Endodermal cell (in vitro differentiated cells): ENCODE measurements around the gene TYK2. TPM values are rescaled to one million over a fixed set of nuclear protein-coding genes. Genes with fewer than 3 reads are reported as not detected.

Experiments
- DNase-seq: peaks from one replicate; pipeline ENCODE4 v3.0.0-alpha.2; 2017
- H3K27ac ChIP-seq: 2 replicates; pipeline ENCODE4 v1.5.1; 2013; ENCODE audit warnings: mild to moderate bottlenecking, low read depth, low read length, moderate library complexity
- H3K27me3 ChIP-seq: 2 replicates; pipeline ENCODE4 v1.6.1; 2013; ENCODE audit warnings: mild to moderate bottlenecking, low read length, moderate library complexity; ENCODE audit not compliant: insufficient read depth, control insufficient read depth, poor library complexity, severe bottlenecking
- H3K36me3 ChIP-seq: 2 replicates; pipeline ENCODE4 v1.7.0; 2013; ENCODE audit warnings: mild to moderate bottlenecking, low read length, moderate library complexity; ENCODE audit not compliant: control insufficient read depth, insufficient read depth
- H3K4me1 ChIP-seq: one replicate; pipeline ENCODE4 v1.7.0; 2013; ENCODE audit warnings: low read length; ENCODE audit not compliant: control insufficient read depth, insufficient read depth
- H3K4me3 ChIP-seq: 2 replicates; pipeline ENCODE4 v1.5.1; 2013; ENCODE audit warnings: mild to moderate bottlenecking, low read length, moderate library complexity
- H3K9ac ChIP-seq: 2 replicates; pipeline ENCODE4 v1.6.1; 2013; ENCODE audit warnings: mild to moderate bottlenecking, low read length, moderate library complexity; ENCODE audit not compliant: poor library complexity, severe bottlenecking; ENCODE audit errors: extremely low read depth
- H3K9me3 ChIP-seq: 2 replicates; pipeline ENCODE4 v1.6.1; 2013; ENCODE audit warnings: mild to moderate bottlenecking, low read length, moderate library complexity; ENCODE audit not compliant: control insufficient read depth
- H3K27ac Mint-ChIP-seq: 2 replicates; pipeline ENCODE4 v1.8.0; 2020; ENCODE audit warnings: mixed read lengths
- H3K27me3 Mint-ChIP-seq: 2 replicates; pipeline ENCODE4 v1.8.0; 2021; ENCODE audit warnings: mild to moderate bottlenecking, mixed read lengths; ENCODE audit not compliant: insufficient read depth
- H3K36me3 Mint-ChIP-seq: 2 replicates; pipeline ENCODE4 v1.8.0; 2020; ENCODE audit warnings: low read depth, mixed read lengths
- H3K4me1 Mint-ChIP-seq: 2 replicates; pipeline ENCODE4 v1.8.0; 2020; ENCODE audit warnings: mixed read lengths
- H3K4me3 Mint-ChIP-seq: 2 replicates; pipeline ENCODE4 v1.8.0; 2020; ENCODE audit warnings: mild to moderate bottlenecking, moderate library complexity, mixed read lengths
- H3K9me3 Mint-ChIP-seq: 2 replicates; pipeline ENCODE4 v1.8.0; 2020; ENCODE audit warnings: mild to moderate bottlenecking, mixed read lengths
- CTCF ChIP-seq: fragments of 200-600 bp; sonication (generic); conservative IDR thresholded peaks from 2 replicates; pipeline ENCODE4 v1.5.0; 2021; ENCODE audit warnings: antibody characterized with exemption, mild to moderate bottlenecking
- WGBS, 2 experiments: methylation state at CpG; one replicate each; pipeline versions ENCODE4 v1.1.5 to v1.1.7; 2013; ENCODE audit warnings: missing lambda C conversion rate in 2 of 2, mixed read lengths in 1 of 2; ENCODE audit not compliant: insufficient coverage in 1 of 2, insufficient read length in 1 of 2; 5-methylcytosine and 5-hydroxymethylcytosine counted together
- total RNA-seq, 2 donors: library from RNA; stranded (reverse); fragmentation: NEBNext Ultra II Directional in 1 of 2; extraction: Animal tissue kit (Norgen Biotek cat#: 25700) in 1 of 2; gene quantifications; 2 replicates in 1 of 2; 3 replicates in 1 of 2; pipeline ENCODE4 v1.2.1, GENCODE V29; 2021

Gene TYK2
- total RNA-seq, 2 donors from 2014 or later = 63.5 to 65.8 TPM

DNA sequence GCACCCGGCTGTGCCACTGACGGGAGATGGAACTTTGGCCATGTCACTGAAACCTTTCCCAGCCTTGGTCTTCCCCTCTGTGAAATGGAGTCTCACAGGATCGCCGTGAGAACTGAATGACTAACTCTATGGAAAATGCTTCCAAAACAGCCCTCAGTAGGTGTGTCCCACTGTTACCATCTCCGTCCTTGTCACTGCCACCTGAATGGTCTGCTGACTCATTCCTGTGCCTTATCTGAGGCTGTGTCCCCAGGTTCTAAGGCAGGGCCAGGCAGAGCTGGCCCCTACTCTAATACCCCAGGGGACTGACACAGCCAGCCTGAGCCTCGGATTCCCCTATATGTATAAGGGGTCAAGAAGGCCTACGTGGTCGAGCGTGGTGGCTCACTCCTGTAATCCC lies 18.4 kb upstream of the TYK2 start:
- H3K36me3 Mint-ChIP-seq = peaks cover 45% of the 10 kb centered on the region
- Histone ChIP-seq H3K27me3 (no peaks in the 10 kb centered on the region), H3K27ac (no peak overlapping the region), H3K9ac (no peak overlapping the region), H3K36me3 (peaks cover 54% of the 10 kb centered on the region), H3K9me3 (no peaks in the 10 kb centered on the region), H3K4me1 (peaks cover 4% of the 10 kb centered on the region), H3K4me3 (no peak overlapping the region)
- no peaks in the 10 kb centered on the region for H3K27me3 Mint-ChIP-seq
- H3K4me3 Mint-ChIP-seq = no peak overlapping the region
- H3K9me3 Mint-ChIP-seq = no peaks in the 10 kb centered on the region
- peaks cover 14% of the 10 kb centered on the region for H3K4me1 Mint-ChIP-seq
- WGBS, 2 experiments = 83 to 88% methylated on average over 8 to 9 of the region's 9 CpGs
- no peak overlapping the region for H3K27ac Mint-ChIP-seq
- no peak for TF ChIP-seq CTCF
- no peak for DNase-seq

DNA sequence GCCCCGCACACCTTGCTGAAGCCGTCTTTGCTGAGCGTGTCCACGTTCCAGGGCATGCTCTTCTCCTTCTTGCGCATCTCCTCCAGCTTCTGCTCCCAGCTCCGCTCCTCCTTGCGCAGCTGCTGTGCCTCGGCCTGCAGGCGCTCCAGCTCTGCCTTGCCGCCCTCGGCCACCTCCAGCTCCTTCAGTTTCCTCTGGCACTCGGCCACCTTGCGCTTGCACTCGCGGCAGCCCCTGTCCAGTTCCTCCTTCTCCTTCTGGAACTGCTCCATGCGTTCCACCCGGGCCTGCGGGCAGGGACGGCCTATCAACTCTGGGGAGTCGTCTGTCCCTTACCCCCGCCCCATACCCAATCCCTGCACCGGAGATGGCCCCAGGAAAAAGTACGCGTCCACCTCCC lies 15.5 kb upstream of the TYK2 start:
- no peak overlapping the region for H3K4me3 Mint-ChIP-seq

GRCh38 chr19:10395436-10395835 lies 15.1 kb upstream of the TYK2 start:
- no peaks in the 10 kb centered on the region for H3K4me1 Mint-ChIP-seq
- no peak for TF ChIP-seq CTCF
- H3K36me3 Mint-ChIP-seq = peaks cover 55% of the 10 kb centered on the region
- H3K9ac ChIP-seq = no peak overlapping the region
- H3K36me3 ChIP-seq = peaks cover 66% of the 10 kb centered on the region
- no peak overlapping the region for H3K4me3 Mint-ChIP-seq
- H3K4me1 ChIP-seq = no peaks in the 10 kb centered on the region
- no peaks in the 10 kb centered on the region for H3K9me3 Mint-ChIP-seq
- 94 to 95% methylated on average over 3 to 20 of the region's 26 CpGs for WGBS, 2 experiments
- H3K9me3 ChIP-seq = no peaks in the 10 kb centered on the region
- H3K27me3 Mint-ChIP-seq = no peaks in the 10 kb centered on the region
- no peak overlapping the region for H3K27ac ChIP-seq
- no peak for DNase-seq
- no peak overlapping the region for H3K4me3 ChIP-seq
- H3K27me3 ChIP-seq = no peaks in the 10 kb centered on the region
- H3K27ac Mint-ChIP-seq = no peak overlapping the region

More for the DNA sequence above, 15.5 kb upstream of the TYK2 start:
- H3K9ac ChIP-seq = no peak overlapping the region
- H3K9me3 ChIP-seq = no peaks in the 10 kb centered on the region
- H3K36me3 Mint-ChIP-seq = peaks cover 54% of the 10 kb centered on the region
- no peaks in the 10 kb centered on the region for H3K4me1 ChIP-seq
- no peak overlapping the region for H3K27ac Mint-ChIP-seq
- 92 to 96% methylated on average over 24 of the region's 24 CpGs for WGBS, 2 experiments
- no peaks in the 10 kb centered on the region for H3K27me3 ChIP-seq
- no peak for DNase-seq
- no peaks in the 10 kb centered on the region for H3K9me3 Mint-ChIP-seq
- no peak overlapping the region for H3K27ac ChIP-seq
- H3K36me3 ChIP-seq = peaks cover 69% of the 10 kb centered on the region
- H3K4me1 Mint-ChIP-seq = no peaks in the 10 kb centered on the region
- no peak overlapping the region for H3K4me3 ChIP-seq
- TF ChIP-seq CTCF = no peak
- no peaks in the 10 kb centered on the region for H3K27me3 Mint-ChIP-seq
